ENCODE data around the gene BICD2. TPM values are rescaled to one million over a fixed set of nuclear protein-coding genes. Genes with fewer than 3 reads are reported as not detected.

Gene BICD2
- total and polyA plus RNA-seq, 10 of the 15 experiments (the other 5 are each of a cell fraction or from before 2014, with no cell fraction given), result 5.3 to 25.5 (median 14.4) TPM

- TF ChIP-seq EGR1 (IDR thresholded peaks at IDR 0.05; ENCODE audit: borderline replicate concordance in 1 of 2, low read depth in 2 of 2, low read length in 2 of 2), result peak; percentile 41 to 98
- TF ChIP-seq SKIL (IDR thresholded peaks at IDR 0.05; ENCODE audit: low read depth, poor library complexity, severe bottlenecking), result no peak
- no peak for TF ChIP-seq CBX5 (IDR thresholded peaks at IDR 0.05; ENCODE audit: low read depth)
- TF ChIP-seq REST (IDR thresholded peaks at IDR 0.05; ENCODE audit: low read depth, low read length), result no peak
- TF ChIP-seq ATF2 (IDR thresholded peaks at IDR 0.05; ENCODE audit: low read length), result no peak
- TF ChIP-seq ZNF592 (IDR thresholded peaks at IDR 0.05), result peak; percentile 43; the same call in 1 of the 2 replicates
- TF ChIP-seq E2F4 (IDR thresholded peaks at IDR 0.05; ENCODE audit: low read depth, low read length), result 0 out of 2 replicates have a peak, but pooled peaks have one; percentile 38
- peak; percentile 96 for TF ChIP-seq LARP7 (IDR thresholded peaks at IDR 0.05)
- TF ChIP-seq ZBED1 (IDR thresholded peaks at IDR 0.05; ENCODE audit: borderline replicate concordance), result 0 out of 2 replicates have a peak, but pooled peaks have one; percentile 18
- no peak for TF ChIP-seq MLLT1 (IDR thresholded peaks at IDR 0.05)
Observed at GRCh38 chr9:92764988-92765936, 629 bp upstream of the BICD2 start (continued).
